Activated CD4-positive, alpha-beta T cell treated with anti-CD3 and anti-CD28 coated beads, Interleukin-2, amount 50 U/mL, for 48 hours (primary cell): Measurements from ENCODE around the gene GGCX.
A peak's percentile ranks its signal among the peaks of the same experiment; 100 is the strongest.
"Not testable (repeated sequence)": the region's sequence is repeated elsewhere in the genome, so short reads cannot be mapped to it uniquely, and the experiment has no call there.

Source experiments
- DNase-seq, 2 experiments: peaks; one replicate each; pipeline ENCODE4 v3.0.0-alpha.2; 2020

GGCX gene

GRCh38 chr2:85561280-85562212 is at the start of gene GGCX:
Gene GGCX (minus strand): TSS chr2:85561493. CDS start chr2:85561428, 65 bp downstream.
- DNase-seq: peak; percentile 95 to 96

DNA sequence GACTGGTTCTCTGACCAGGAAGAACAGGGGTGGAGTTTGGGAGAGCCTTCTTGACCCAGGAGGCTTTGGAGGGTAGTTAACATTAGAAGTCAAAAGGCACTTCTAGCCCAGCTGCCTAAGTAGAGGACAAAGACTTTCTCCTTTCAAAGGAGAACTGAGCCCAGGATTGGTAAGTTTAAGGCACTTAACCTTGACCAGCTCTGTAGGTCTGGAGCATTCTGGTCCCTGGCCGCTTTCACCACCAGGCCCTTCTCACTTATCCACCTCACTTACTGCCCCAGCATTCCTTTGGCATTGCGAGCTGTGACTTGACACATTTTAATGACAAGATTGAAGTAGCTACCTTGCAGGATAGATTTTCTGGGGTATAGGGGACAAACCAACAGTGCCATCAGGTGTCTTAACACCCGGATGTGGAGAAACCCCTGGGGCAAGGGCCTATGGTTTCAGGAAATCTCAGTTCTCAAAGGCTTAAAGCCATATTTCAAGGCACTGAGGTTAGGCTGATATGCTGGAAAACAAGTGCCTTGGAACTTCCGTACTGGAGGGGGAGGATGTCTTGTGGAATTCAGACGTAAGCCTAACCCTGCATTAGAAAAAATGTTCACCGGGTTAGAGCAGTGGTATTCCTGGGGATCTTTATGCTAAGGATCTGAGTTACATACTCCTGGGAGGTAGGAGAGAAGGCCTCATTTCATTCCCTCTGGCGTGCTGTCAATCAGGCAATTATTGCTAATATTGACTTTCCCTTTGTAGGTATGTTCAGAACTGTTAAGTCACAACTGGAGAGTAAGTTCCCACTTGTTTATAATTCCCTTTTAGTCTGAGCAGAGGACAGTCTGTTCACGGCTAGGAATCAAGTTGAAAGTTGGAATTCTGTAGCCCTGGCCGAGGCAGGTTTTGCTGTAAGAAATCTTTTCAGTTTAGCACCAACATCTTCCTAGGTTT is 46.2 kb upstream of the GGCX start:
- DNase-seq: no peak

GRCh38 chr2:85606116-85606455 is 44.8 kb upstream of the GGCX start:
- DNase-seq: no peak

DNA sequence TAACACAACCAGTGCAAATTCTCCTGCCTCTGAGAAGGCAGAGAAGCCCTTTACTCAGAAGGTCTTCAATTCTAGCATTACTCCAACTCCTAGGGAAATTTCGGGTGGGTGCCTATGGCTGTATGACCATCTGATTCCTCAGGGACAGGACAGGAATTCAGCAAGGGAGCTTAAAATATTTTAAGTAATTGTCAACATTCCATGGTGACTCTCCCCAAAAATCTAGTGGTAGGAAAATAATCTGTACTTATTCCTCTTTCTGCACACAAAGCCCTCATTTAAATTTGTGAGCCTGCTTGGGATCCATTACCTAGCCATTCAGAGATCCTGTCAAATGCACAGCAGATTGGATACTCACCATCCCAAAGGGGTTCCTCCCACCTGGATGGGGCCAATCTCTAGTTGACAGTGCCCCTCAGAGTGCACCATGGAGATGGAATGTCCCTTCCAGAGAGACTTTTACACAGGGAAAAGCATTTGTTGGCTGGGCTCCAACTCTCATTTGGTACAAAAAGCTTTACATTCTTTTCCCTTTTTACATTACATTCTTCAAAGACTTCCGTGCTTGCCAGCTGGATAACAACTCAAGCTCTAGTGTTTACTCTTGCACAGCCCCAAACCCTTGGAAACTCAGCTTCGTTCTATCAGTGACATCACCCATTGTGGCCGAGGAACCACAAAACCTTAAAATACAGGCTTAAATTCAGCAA is 44.3 kb upstream of the GGCX start:
- DNase-seq: no peak

- no peak for DNase-seq
Measured at GRCh38 chr2:85604568-85605339, 43.5 kb upstream of the GGCX start.

DNA sequence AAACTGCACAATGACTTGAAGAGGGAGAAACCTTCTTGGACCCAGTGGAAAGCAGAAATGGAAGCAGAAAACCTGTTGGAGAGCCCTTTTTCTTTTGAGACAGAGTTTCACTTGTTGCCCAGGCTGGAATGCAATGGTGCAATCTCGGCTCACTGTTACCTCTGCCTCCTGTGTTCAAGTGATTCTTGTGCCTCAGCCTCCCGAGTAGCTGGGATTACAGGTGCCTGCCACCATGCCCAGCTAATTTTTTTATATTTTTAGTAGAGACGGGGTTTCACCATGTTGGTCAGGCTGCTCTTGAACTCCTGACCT is 42.8 kb upstream of the GGCX start:
- DNase-seq: not testable (repeated sequence)

DNA sequence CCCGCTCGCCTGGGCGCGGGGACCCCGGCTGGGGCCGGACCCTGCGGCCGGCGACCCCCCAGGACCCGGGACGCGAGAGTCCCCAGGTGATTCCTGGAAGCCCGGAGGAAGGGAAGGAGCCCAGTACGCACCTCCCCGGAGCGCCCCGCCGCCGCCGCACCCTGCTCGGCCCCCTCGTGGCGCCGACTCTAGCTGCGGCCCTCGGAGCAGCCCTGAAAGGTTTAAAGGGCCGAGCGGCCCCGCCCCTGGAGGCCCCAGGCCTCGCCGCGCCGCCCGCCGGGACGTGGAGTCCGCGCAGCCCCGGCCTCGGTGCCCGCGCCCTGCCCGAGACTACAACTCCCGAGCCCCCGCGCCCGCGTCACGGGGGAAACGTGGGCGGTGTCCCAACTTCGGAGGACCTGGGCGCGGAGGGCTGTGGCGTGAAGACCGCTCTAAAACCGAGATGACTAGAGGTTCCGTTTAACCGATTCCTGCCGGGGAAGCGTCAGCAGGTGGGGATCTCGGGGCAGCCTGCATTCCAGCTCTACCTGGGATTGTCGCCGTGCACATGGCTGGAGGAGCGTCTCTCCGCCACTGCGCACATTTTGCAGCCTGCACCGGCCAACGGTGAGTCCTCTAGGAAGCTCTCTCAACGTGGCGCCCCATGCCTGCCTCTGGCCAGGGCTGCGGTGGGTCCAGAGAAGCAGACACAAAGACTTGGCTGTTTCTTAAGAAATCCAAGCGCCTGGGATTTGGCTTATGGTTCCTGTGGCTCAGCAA is 41.4 kb upstream of the GGCX start, which contains the start of gene TMEM150A:
TMEM150A (minus strand) TSS at position 223 of the 759 bp plus-strand sequence. CDS start 750 bp downstream, outside the sequence.
- peak; percentile 86 to 91 for DNase-seq

DNA sequence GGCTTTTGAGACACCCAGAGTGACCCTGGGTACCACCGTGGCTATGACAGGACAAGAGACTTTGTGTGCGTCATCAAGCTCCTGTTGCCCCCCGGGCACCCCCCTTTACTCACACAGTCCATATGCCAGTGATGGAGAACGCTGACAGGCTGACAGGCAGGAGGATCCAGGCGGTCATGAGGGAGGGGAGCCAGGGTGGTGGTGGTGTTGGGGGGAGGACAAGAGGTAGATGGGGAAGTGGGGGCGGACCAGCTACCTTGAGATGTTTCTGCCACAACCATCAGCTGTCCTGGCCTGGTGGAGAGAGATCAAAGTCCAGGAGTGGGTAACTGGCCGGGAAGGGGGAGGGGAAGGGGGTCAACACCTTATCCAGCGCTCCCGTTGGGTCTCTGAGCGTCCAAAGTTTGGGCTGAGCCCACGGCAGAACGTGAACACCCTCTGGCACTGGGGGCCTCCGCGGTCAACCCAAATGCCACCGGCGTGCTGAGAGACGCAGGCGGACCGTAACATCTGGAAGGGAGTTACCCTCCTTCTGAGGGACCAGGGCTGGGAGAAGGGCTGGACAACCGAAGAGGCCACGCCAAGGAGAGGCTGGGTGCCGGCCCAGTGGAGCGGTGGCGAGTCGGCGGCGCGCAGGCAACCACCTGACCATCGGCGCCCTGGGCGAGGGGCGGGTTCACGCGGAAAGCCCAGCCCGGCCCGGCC is 40.6 kb upstream of the GGCX start:
- no peak for DNase-seq

DNA sequence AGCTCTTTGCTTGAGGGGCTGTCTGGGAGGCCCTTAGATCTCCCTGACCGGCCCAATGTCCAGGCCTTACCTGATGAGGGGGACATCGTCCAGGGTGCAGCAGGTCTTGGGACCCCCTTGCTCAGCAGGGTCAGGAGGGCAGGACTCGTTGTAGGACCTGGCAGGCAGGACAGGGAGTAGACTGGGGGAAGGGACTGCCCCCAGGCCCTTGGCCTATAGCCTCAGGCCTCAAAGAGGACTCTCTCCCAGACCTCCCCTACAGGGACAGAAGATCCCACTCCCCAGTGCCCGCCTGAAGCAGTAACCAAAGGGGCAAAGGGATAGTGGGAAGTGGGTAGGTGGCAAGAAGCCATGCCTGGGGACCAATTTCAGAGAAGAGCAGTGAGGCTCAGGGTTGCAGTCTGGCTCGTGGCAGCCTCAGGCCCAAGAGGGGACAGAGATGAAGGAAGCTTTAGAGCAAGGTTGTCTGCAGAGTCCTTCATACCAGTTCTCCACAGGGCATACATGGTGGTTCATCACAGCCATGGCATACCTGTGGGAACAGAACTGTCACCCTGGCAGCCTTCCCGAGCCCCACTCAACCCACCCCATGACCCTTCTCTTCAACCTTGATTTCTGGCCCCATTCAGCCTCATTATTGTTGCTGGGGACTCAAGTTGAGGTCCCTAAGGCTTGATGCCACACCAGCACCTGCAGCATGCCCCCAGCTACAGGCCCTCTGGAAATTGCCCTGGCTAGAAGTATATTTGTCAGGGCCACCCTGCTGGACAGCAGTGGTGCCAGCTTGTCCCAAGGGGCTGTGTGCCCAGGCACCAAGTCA is 39.9 kb upstream of the GGCX start:
- DNase-seq: no peak

- DNase-seq: no peak
Measured at GRCh38 chr2:85600235-85600575, 38.9 kb upstream of the GGCX start.

DNA sequence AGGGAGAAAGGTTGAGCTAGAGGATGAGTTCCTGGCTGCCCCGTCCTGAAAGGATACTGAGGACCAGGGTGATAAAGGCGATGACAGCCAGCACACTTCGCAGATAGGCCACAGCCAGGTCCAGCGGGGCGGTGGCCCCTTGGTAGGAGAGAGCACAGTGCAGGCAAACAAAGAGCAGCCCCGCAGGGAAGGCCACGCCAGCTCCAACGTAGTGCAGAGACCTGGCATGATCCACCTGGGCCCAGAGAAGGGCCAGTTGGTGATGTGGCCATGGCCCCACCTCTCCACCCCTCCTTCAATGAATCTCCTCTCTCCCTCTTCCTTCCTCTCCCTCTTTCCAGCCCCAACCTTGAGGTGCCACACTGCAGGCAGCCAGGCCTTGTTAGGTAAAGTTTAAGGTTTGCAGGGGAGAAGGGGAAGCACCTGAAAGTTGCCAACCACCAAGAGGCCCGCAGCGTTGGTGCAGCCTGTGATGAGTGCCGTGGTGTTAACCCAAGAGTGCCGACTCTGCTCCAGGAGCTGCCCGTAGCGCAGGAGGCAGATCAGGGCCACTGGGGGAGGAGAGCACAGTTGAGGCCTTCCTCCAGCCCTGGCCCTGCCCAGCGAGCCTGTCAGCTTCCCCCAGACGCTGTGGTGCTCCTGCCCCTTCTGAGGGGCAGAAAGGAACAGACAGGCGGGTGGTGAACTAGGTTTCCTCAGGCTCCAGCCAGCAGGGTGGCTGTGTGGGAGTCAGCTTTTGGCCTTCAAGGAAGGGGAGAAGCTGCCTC is 38.4 kb upstream of the GGCX start:
- no peak for DNase-seq

GRCh38 chr2:85598594-85599340 is 37.5 kb upstream of the GGCX start:
- DNase-seq: no peak

DNA sequence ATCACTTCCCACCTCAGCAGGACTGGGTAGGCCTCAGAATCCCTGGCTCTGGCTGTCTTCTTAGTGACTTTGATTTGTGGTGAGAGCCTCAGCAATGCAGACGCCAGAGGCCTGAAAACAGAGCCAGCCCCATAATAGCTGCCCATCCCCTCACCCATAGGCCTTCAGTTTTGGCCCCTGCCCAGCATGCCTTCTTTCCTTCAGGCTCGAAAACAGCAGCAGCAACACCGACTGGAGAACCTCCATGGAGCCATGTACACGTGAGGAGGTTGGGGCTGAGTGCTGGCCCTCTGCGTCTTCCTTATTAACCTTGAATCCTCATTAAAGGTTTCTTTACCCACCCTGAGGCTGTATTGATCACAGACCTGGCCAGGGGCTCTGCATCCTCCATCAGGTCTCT is 35.9 kb upstream of the GGCX start:
- no peak for DNase-seq

- DNase-seq: no peak
Measured at GRCh38 chr2:85596486-85597143, 35.3 kb upstream of the GGCX start.

- no peak for DNase-seq
Measured at GRCh38 chr2:85596026-85596333, 34.7 kb upstream of the GGCX start.

GRCh38 chr2:85595301-85596025 is 34.2 kb upstream of the GGCX start, which contains the start of gene RNF181:
Gene RNF181 (plus strand): TSS chr2:85595745. CDS start chr2:85595764, 19 bp downstream.
- peak; percentile 86 to 93 for DNase-seq

GRCh38 chr2:85594715-85595300 is 33.5 kb upstream of the GGCX start:
- no peak for DNase-seq
